Activated CD8-positive, alpha-beta memory T cell treated with anti-CD3 and anti-CD28 coated beads, Interleukin-2, amount 50 U/mL, for 24 hours (primary cell): ENCODE data around the gene ZSCAN5A.
"Not testable (repeated sequence)": the region's sequence is repeated elsewhere in the genome, so short reads cannot be mapped to it uniquely, and the experiment has no call there.

Experiments
- DNase-seq: peaks from one replicate; pipeline ENCODE4 v3.0.0-alpha.2; 2020; ENCODE audit errors: extremely low read depth

ZSCAN5A gene

DNA sequence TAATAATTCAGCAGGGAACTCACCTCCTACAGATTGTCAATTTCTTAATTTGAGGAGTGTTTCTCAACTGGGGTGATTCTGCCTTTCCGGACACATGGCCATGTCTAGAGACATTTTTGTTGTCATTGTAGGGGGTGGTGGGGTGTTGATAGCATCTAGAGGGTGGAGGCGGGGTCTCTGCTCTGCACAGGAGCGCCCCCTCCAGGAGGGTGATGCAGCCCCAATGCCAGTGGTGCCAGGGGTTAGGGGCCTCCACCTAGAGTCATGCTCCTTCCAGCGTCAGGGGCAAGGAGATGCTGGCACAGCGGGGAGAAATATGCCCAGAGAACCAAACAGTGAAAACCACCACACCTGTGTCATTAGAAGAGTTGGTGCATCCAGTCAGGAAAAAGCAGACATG, 107.1 kb downstream of the ZSCAN5A start:
- not testable (repeated sequence) for DNase-seq

DNA sequence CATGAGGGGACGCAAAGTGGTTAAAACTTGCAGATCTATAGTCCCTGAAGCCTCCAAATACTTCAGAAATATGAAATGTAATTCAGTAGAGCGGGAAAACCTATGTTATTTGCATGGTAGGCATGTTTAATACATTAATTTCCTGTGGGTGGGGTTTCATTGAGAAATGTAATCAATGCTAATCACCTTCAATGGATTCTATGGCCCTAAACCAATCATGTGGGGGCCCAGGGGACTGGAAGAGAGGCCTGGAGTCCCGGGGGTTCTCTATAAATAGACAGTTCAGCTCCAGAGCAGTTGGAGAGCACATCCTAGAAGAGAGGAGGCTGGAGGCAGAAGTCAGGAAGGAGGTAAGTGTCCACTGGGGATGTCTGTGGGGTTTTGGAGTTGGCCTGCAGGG, 112.7 kb downstream of the ZSCAN5A start, which contains the start of gene ZSCAN5C:
Gene ZSCAN5C (plus strand): TSS at position 301 of the 400 bp plus-strand sequence. CDS start 3,641 bp downstream, outside the sequence.
- no peak for DNase-seq

DNA sequence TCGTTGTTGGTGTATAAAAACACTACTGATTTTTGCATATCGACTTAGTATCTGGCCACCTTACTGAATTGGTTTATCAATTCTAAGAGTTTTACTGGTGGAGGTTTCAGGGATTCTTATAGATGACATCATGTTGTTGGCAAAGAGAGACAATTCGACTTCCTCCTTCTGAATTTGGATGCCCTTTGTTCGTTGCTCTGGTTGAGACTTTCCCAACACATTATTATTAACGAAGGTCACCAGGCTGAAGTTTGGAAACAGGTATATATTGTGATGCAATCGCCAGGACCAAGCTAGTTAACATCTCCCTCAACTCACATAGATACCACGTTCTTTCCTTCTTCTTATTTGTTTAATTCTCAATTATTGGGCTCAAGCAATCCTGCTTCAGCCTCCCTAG, 115.0 kb downstream of the ZSCAN5A start:
- no peak for DNase-seq

DNA sequence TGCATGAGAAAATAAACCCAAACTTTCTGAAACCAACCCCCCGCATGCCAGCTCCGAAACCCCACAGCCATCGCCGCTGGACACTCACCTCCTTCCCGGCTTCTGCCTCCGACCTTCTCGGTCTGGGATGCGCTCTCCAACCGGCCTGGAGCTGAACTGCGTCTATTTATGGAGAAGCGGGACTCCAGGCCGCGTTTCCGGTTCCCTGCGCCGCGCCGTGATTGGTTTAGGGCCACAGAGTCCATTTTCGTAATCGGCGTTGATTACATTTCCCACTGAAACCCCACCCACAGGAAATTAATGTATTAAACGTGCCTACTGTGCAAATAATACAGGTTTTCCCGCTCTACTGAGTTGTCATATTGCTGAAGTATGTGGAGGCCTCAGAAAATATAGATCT, 117.0 kb downstream of the ZSCAN5A start, which contains the start of gene ZSCAN5B:
Gene ZSCAN5B (minus strand): TSS at position 138 of the 400 bp plus-strand sequence. CDS start 4,731 bp downstream, outside the sequence.
- not testable (repeated sequence) for DNase-seq

DNA sequence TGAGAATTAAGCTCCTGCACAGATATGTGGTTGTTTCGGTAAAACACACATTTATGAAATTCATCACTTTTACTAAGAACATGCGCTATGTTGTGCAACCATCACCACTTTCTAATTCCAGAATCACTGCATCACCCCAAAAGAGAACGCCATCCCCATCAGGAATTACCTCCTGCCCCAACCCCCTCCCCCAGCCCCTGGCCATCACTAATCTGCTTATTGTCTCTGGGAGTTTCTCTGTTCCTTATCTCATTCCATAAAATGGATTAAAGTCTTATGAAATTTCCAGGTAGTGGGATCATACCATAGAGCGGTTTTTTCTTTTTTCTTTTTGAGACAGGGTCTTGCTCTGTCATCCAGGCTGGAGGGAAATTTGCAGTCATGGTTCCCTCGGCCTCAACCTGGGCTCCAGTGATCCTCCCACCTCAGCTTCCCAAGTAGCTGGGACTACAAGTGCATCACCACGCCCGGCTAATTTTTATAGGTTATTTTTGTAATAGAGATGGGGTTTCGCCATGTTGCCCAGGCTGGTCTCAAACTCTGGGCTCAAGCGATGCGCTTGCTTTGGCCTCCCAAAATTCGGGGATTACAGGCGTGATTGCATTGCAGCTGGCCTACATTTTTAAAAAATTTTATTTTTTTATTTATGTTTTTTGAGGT, 120.5 kb downstream of the ZSCAN5A start:
- DNase-seq = no peak

DNA sequence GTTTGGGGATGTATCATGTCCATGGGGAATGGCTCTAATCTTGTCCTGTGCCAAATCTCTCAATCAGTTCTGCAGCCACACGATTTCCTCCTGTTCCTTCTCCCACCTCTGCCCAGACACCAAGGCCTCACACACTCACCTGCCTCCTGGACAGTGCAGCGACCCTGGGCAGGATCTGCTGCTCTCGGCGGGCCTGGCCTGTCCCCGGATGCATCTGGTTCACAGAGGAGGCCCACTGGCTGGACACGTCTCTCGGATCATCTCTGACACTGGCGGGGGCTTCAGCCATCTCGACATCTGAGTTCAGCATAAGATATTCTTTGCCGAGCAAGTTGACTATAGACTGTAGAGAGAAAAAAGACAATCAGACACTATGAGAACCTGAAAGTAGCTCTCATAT, 122.9 kb downstream of the ZSCAN5A start:
- DNase-seq = no peak

DNA sequence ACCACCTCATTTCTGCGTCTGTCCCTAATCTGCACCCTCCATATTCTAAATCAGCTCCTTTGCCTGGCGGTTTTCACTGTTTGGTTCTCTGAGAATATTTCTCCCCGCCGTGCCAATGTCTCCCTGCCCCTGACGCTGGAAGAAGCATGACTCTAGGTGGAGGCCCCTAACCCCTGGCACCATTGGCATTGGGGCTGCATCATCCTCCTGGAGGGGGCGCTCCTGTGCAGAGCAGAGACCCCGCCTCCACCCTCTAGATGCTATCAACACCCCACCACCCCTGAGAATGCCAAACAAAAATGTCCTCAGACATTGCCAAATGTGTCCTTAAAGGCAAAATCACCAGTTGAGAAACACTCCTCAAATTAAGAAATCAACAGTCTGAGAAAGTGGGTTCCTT, 123.5 kb downstream of the ZSCAN5A start:
- DNase-seq = no peak

DNA sequence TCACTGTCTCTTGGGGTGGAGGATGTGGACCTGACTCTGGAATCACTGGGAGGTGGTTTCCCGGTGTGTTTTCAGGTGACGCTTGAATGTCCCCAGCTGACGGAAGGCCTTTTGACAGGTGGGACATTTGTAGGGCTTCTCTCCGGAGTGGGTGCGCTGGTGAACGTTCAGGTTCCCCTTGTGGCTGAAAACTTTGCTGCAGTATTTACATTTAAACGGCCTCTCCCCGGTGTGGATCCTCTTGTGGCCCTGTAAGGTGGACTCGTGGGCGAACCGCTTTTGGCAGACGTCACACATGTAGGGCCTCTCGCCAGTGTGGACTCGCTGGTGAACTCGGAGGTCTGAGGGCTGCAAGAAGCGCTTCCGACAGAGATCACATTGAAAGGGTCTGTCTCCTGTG, 124.9 kb downstream of the ZSCAN5A start:
- no peak for DNase-seq

DNA sequence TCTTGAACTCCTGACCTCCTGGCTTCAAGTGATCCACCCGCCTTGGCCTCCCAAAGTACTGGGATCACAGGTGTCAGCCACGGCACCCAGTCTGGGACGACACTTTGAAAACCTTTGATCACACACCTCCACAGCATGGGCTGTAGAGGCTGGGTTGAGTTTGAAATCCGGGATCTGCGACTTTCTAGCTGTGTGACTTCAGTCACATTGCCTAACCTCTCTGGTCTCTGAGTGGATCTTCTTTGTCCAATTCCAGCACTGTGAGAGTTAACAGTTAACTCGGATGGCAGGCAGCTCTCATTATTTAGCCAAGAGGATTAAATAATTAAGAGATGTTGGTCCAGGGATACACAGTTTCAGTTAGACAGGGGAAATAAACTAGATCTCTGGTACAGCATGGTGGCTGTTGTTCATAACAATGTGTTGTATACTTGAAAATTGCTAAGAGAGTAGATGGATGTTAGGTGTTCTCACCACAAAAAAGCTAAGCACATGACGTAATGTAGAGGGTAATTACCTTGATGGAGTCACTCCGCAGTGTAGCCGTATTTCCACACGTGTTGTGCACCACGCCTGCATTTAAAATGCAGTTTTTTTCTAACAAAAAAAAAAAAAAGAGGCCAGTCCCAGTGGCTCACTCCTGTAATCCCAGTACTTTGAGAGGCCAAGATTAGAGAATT, 136.9 kb downstream of the ZSCAN5A start:
- no peak for DNase-seq

DNA sequence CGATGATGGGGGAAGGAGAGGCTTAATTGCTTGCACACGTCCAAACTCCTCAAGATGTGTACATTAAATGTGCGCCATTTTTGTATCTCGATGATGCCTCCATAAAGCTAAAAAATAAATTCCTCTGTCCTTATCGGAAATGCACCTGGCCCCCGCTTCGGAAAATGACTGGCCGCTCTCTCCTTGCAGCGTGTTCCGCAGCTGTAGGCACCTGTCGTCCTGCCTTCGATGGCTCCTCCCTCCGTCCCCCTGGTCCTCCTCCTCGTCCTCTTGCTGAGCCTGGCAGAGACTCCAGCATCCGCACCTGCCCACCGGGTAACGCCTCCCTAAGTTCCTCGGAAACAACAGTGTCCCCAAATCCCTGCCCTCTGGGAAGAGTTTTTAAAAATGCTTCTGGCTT, 137.8 kb downstream of the ZSCAN5A start:
- no peak for DNase-seq

DNA sequence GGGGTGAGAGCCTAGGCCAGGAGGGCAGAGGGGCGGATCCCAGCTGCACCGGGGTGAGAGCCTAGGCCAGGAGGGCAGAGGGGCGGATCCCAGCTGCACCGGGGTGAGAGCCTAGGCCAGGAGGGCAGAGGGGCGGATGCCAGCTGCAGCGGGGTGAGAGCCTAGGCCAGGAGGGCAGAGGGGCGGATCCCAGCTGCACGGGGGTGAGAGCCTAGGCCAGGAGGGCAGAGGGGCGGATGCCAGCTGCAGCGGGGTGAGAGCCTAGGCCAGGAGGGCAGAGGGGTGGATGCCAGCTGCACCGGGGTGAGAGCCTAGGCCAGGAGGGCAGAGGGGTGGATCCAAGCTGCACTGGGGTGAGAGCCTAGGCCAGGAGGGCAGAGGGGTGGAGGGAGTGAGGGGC, 138.3 kb downstream of the ZSCAN5A start:
- DNase-seq = not testable (repeated sequence)

DNA sequence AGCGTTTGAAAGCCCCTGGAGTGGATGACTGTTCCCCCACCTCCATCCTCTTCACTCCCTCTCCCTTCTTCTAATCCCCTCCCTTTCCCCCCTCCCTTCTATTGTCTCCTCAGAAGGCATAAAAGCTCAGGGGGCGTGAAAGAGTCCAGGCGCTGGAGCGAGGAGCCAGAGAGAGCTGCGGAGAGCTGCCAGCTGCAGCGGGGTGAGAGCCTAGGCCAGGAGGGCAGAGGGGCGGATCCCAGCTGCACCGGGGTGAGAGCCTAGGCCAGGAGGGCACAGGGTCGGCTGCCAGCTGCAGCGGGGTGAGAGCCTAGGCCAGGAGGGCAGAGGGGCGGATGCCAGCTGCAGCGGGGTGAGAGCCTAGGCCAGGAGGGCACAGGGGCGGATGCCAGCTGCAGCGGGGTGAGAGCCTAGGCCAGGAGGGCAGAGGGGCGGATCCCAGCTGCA, 138.8 kb downstream of the ZSCAN5A start, which contains the start of gene GALP:
Gene GALP (plus strand): TSS at position 148 of the 447 bp plus-strand sequence. CDS start 1,101 bp downstream, outside the sequence.
- not testable (repeated sequence) for DNase-seq

DNA sequence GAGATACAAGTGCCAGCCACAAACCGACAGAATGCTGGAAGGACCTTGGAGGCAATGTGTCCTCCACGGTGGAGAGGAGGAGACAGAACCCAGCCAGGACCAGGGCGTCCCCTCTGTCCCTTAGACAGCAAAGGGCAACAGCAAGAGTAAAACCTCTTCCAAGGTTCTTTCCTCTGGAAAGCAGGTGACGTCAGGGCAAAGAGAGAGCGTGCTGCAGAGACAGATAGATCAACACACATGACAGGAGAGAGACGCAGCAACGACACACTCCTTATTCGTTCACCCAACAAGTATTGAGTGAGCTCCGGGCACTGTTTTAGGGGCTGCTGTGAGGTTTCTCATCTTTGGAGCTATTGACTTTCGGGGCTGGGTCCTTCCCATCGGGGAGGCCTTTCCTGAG, 140.1 kb downstream of the ZSCAN5A start:
- DNase-seq = no peak

DNA sequence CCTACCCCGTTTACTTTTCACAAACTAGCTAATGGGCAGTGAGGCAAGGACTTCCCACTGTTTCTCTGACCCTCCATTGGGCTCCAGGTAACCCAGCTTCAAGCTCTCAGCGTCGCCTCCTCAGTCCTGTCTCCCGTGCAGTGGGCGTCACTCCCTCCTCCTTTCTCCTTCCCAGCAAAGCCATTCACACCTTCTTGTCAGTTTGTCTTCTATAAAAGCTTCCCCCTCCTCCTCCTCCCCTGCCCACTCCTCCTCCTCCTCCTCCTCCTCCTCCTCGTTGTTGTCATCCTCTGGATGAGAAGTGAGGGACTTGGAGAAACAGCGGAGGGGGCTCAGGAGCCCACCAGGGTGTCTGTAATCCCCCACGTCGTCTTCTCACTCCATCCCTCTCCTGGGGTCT, 140.6 kb downstream of the ZSCAN5A start:
- DNase-seq = no peak
